Measurements from ENCODE around the gene INPPL1.

DNA sequence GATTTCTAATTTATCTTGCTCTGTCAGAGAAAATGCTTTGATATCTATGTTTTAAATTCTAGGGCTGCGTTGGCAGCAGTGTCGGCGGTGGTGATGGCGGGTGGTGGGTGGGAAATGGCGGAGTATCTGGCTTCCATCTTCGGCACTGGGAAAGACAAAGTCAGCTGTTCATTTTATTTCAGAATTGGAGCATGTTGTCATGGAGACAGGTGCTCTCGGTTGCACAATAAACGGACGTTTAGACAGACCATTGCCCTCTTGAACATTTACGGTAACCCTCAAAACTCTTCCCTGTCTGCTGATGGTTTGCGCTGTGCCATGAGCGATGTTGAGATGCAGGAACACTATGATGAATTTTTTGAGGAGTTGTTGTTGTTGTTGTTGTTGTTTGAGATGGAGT lies 55.5 kb downstream of the INPPL1 start:
- TF ChIP-seq, protein P1, sequence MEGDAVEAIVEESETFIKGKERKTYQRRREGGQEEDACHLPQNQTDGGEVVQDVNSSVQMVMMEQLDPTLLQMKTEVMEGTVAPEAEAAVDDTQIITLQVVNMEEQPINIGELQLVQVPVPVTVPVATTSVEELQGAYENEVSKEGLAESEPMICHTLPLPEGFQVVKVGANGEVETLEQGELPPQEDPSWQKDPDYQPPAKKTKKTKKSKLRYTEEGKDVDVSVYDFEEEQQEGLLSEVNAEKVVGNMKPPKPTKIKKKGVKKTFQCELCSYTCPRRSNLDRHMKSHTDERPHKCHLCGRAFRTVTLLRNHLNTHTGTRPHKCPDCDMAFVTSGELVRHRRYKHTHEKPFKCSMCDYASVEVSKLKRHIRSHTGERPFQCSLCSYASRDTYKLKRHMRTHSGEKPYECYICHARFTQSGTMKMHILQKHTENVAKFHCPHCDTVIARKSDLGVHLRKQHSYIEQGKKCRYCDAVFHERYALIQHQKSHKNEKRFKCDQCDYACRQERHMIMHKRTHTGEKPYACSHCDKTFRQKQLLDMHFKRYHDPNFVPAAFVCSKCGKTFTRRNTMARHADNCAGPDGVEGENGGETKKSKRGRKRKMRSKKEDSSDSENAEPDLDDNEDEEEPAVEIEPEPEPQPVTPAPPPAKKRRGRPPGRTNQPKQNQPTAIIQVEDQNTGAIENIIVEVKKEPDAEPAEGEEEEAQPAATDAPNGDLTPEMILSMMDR (IDR thresholded peaks at IDR 0.05): no peak
- TF ChIP-seq EP300 (IDR thresholded peaks at IDR 0.05): no peak
